ENCODE results near the gene SAP25. TPM values are rescaled to one million over a fixed set of nuclear protein-coding genes. Genes with fewer than 3 reads are reported as not detected.

SAP25 gene
- total and polyA plus RNA-seq, 2 of the 8 experiments (the other 6 are each of a cell fraction or from before 2014, with no cell fraction given): 3.6 to 5.8 TPM

- Histone ChIP-seq H4K91ac (replicated peaks; ENCODE audit: insufficient read length, low read length) (no peak overlapping the region), H3K9me3 (ENCODE audit: insufficient read depth in 2 of 2, low read depth in 1 of 2, low read length in 1 of 2) (no peaks in the 10 kb centered on the region), H2BK15ac (ENCODE audit: low read length) (no peak overlapping the region), H3K4me1 (replicated peaks in 1 of 4; ENCODE audit: control insufficient read depth in 3 of 4, insufficient read depth in 4 of 4, low read length in 3 of 4) (peaks cover 3 to 19% (median 13%) of the 10 kb centered on the region in 4 experiments; a peak in 4 of 7 replicates), H2BK12ac (ENCODE audit: low read depth, low read length) (no peak overlapping the region), H3K27ac (ENCODE audit: low read depth, low read length) (no peak overlapping the region), H3K18ac (ENCODE audit: extremely low read depth, low read length) (no peak overlapping the region; the same call in 1 of the 2 replicates), H3K23ac (ENCODE audit: insufficient read length) (no peak overlapping the region), H3K27me3 (replicated peaks in 1 of 4; ENCODE audit: control insufficient read depth in 3 of 4, extremely low read depth in 1 of 4, insufficient read depth in 3 of 4, low read length in 3 of 4) (peaks cover 0 to 3% (median 2%) of the 10 kb centered on the region in 4 experiments; a peak in 3 of 7 replicates), H3K36me3 (ENCODE audit: control insufficient read depth in 2 of 4, insufficient read depth in 4 of 4, low read length in 3 of 4) (no peaks in the 10 kb centered on the region), H3K14ac (ENCODE audit: insufficient read length) (no peak overlapping the region), H2AFZ (ENCODE audit: low read length) (peak overlapping the region; percentile 77; the same call in 1 of the 2 replicates), H3K4me3 (ENCODE audit: extremely low read depth in 1 of 4, insufficient read depth in 2 of 4, low read depth in 3 of 4, low read length in 4 of 4) (peak overlapping the region; percentile 41 to 60 (median 50); a peak in 7 of 8 replicates), H3K56ac (replicated peaks; ENCODE audit: insufficient read length, low read depth, low read length) (no peak overlapping the region), H2BK20ac (ENCODE audit: low read length) (no peak overlapping the region), H2BK120ac (replicated peaks; ENCODE audit: low read depth, low read length) (no peak overlapping the region), H4K5ac (ENCODE audit: insufficient read length, low read depth, low read length) (no peak overlapping the region), H3K4ac (replicated peaks; ENCODE audit: insufficient read length, low read depth, low read length) (no peak overlapping the region), H2AK5ac (ENCODE audit: low read depth, low read length) (no peak overlapping the region), H2BK5ac (ENCODE audit: low read depth, low read length) (no peak overlapping the region), H4K20me1 (replicated peaks in 1 of 2; ENCODE audit: control insufficient read depth in 1 of 2, insufficient read depth in 2 of 2, low read length in 2 of 2) (no peaks in the 10 kb centered on the region), H3K4me2 (ENCODE audit: insufficient read depth in 1 of 2, low read depth in 2 of 2, low read length in 2 of 2) (peak overlapping the region; percentile 60 to 92), H3K79me2 (ENCODE audit: control insufficient read depth in 1 of 2, insufficient read depth in 2 of 2, low read length in 2 of 2) (peaks cover 0 to 13% of the 10 kb centered on the region in 2 experiments; a peak in 2 of 4 replicates), H4K8ac (ENCODE audit: extremely low read depth, insufficient read depth, low read length) (no peak overlapping the region), H3K9ac (replicated peaks in 1 of 4; ENCODE audit: extremely low read depth in 1 of 4, low read depth in 3 of 4, low read length in 3 of 4) (peak overlapping the region in 1 of 4 experiments; percentile 6; a peak in 1 of 7 replicates), H3K23me2 (ENCODE audit: low read depth, low read length) (peaks cover 7% of the 10 kb centered on the region), H3K79me1 (ENCODE audit: low read depth, low read length) (no peaks in the 10 kb centered on the region)
- no peak for DNase-seq (ENCODE audit: low read depth in 1 of 2, low spot score in 2 of 2)
- CTCF ChIA-PET (ENCODE audit: partially characterized antibody): interaction anchor here (0.6 to 26.5 kb wide), 3 partner anchors 17 to 187 kb away, joined by 3 to 341 read pairs (median 5); no protein-coding TSS in a partner anchor
- WGBS, 2 experiments (ENCODE audit: extremely low coverage in 1 of 2, insufficient coverage in 1 of 2, insufficient read length in 1 of 2, insufficient replicate concordance in 2 of 2, low coverage in 1 of 2, low lambda C conversion rate in 2 of 2, missing lambda C conversion rate in 1 of 2): 16% methylated on average over 8 of the region's 8 CpGs; no CpG with 5 or more reads in 1 of the 2 experiments
- FAIRE-seq: no peak
- POLR2A ChIA-PET (ENCODE audit: partially characterized antibody): interaction anchor here (1.0 kb wide), 1 partner anchor 46 kb away, joined by 3 read pairs; no protein-coding TSS in a partner anchor
- TF ChIP-seq MAFK (IDR thresholded peaks at IDR 0.05; ENCODE audit: low read depth, low read length) (no peak), CREB1 (IDR thresholded peaks at IDR 0.05) (no peak), POLR2AphosphoS5 (IDR thresholded peaks at IDR 0.05; ENCODE audit: low read depth, low read length) (no peak), SP4 (IDR thresholded peaks at IDR 0.05; ENCODE audit: low read length) (no peak), KDM1A (IDR thresholded peaks at IDR 0.05; ENCODE audit: borderline replicate concordance, low read length) (no peak), EP300 (IDR thresholded peaks at IDR 0.05; ENCODE audit: borderline replicate concordance in 1 of 2, low read depth in 2 of 2, low read length in 2 of 2) (no peak), SUZ12 (IDR thresholded peaks at IDR 0.05; ENCODE audit: low read length) (no peak), TCF12 (IDR thresholded peaks at IDR 0.05; ENCODE audit: low read depth, low read length) (no peak), HDAC2 (IDR thresholded peaks at IDR 0.05; ENCODE audit: borderline replicate concordance in 1 of 2, low read depth in 2 of 2, low read length in 2 of 2) (no peak), JUN (IDR thresholded peaks at IDR 0.05; ENCODE audit: low read depth, low read length) (no peak), ASH2L (IDR thresholded peaks at IDR 0.05; ENCODE audit: low read length) (no peak), HDAC6 (IDR thresholded peaks at IDR 0.05; ENCODE audit: low read depth, low read length) (no peak), PHF8 (conservative IDR thresholded peaks at IDR 0.05; ENCODE audit: low read depth, low read length) (no peak), EZH2 (IDR thresholded peaks at IDR 0.05; ENCODE audit: low read depth, low read length, severe bottlenecking) (no peak), EGR1 (IDR thresholded peaks at IDR 0.05; ENCODE audit: borderline replicate concordance, low read depth, low read length) (no peak)
Measured at GRCh38 chr7:100538348-100538653, 35.4 kb downstream of the SAP25 start.
